ENCODE results near the gene NAT10.

The NAT10 gene

GRCh38 chr11:34160049-34160721 is 54.8 kb downstream of the NAT10 start:
- Histone ChIP-seq H3K4me3 (ENCODE audit: extremely low read depth, insufficient read depth, low read length, poor library complexity, severe bottlenecking) (no peak overlapping the region), H3K36me3 (ENCODE audit: control insufficient read depth, insufficient read depth, low read length) (peaks cover 44% of the 10 kb centered on the region), H3K4me1 (ENCODE audit: control insufficient read depth, insufficient read depth, low read length, poor library complexity, severe bottlenecking) (peaks cover 7% of the 10 kb centered on the region), H3K27ac (ENCODE audit: low read depth, low read length, severe bottlenecking) (no peak overlapping the region), H3K9me3 (ENCODE audit: control insufficient read depth, low read length) (no peaks in the 10 kb centered on the region)
- WGBS, 2 experiments (ENCODE audit: insufficient coverage in 2 of 2) = 94 to 96% methylated on average over 13 to 14 of the region's 22 CpGs

- Histone ChIP-seq H3K4me1 (ENCODE audit: control insufficient read depth, insufficient read depth, low read length, poor library complexity, severe bottlenecking) (peaks cover 7% of the 10 kb centered on the region), H3K36me3 (ENCODE audit: control insufficient read depth, insufficient read depth, low read length) (peaks cover 38% of the 10 kb centered on the region), H3K27ac (ENCODE audit: low read depth, low read length, severe bottlenecking) (no peak overlapping the region), H3K4me3 (ENCODE audit: extremely low read depth, insufficient read depth, low read length, poor library complexity, severe bottlenecking) (no peak overlapping the region), H3K9me3 (ENCODE audit: control insufficient read depth, low read length) (no peaks in the 10 kb centered on the region)
- 98 to 99% methylated on average over 14 to 18 of the region's 18 CpGs for WGBS, 2 experiments (ENCODE audit: insufficient coverage in 2 of 2)
Measured at GRCh38 chr11:34160791-34161190, 55.4 kb downstream of the NAT10 start.

- 90 to 96% methylated on average over 6 of the region's 6 CpGs for WGBS, 2 experiments (ENCODE audit: insufficient coverage in 2 of 2)
- Histone ChIP-seq H3K27ac (ENCODE audit: low read depth, low read length, severe bottlenecking) (no peak overlapping the region), H3K4me1 (ENCODE audit: control insufficient read depth, insufficient read depth, low read length, poor library complexity, severe bottlenecking) (peaks cover 7% of the 10 kb centered on the region), H3K4me3 (ENCODE audit: extremely low read depth, insufficient read depth, low read length, poor library complexity, severe bottlenecking) (no peak overlapping the region), H3K9me3 (ENCODE audit: control insufficient read depth, low read length) (no peaks in the 10 kb centered on the region), H3K36me3 (ENCODE audit: control insufficient read depth, insufficient read depth, low read length) (peaks cover 40% of the 10 kb centered on the region)
Measured at GRCh38 chr11:34161361-34161760, 55.9 kb downstream of the NAT10 start.

- Histone ChIP-seq H3K36me3 (ENCODE audit: control insufficient read depth, insufficient read depth, low read length) (peaks cover 46% of the 10 kb centered on the region), H3K27ac (ENCODE audit: low read depth, low read length, severe bottlenecking) (no peak overlapping the region), H3K4me1 (ENCODE audit: control insufficient read depth, insufficient read depth, low read length, poor library complexity, severe bottlenecking) (peaks cover 7% of the 10 kb centered on the region), H3K9me3 (ENCODE audit: control insufficient read depth, low read length) (no peaks in the 10 kb centered on the region), H3K4me3 (ENCODE audit: extremely low read depth, insufficient read depth, low read length, poor library complexity, severe bottlenecking) (no peak overlapping the region)
- WGBS, 2 experiments (ENCODE audit: insufficient coverage in 2 of 2) = 93 to 94% methylated on average over 14 to 17 of the region's 18 CpGs
Measured at GRCh38 chr11:34161812-34162492, 56.5 kb downstream of the NAT10 start.

- no peaks in the 10 kb centered on the region for H3K9me3 ChIP-seq (ENCODE audit: control insufficient read depth, low read length)
- H3K36me3 ChIP-seq (ENCODE audit: control insufficient read depth, insufficient read depth, low read length) = peaks cover 47% of the 10 kb centered on the region
- H3K4me1 ChIP-seq (ENCODE audit: control insufficient read depth, insufficient read depth, low read length, poor library complexity, severe bottlenecking) = peaks cover 7% of the 10 kb centered on the region
- WGBS, 2 experiments (ENCODE audit: insufficient coverage in 2 of 2) = 95 to 97% methylated on average over 14 to 15 of the region's 17 CpGs
- H3K27ac ChIP-seq (ENCODE audit: low read depth, low read length, severe bottlenecking) = no peak overlapping the region
- no peak overlapping the region for H3K4me3 ChIP-seq (ENCODE audit: extremely low read depth, insufficient read depth, low read length, poor library complexity, severe bottlenecking)
Measured at GRCh38 chr11:34162493-34162820, 57.0 kb downstream of the NAT10 start.

GRCh38 chr11:34162856-34163255 is 57.4 kb downstream of the NAT10 start:
- H3K9me3 ChIP-seq (ENCODE audit: control insufficient read depth, low read length) = no peaks in the 10 kb centered on the region
- no peak overlapping the region for H3K4me3 ChIP-seq (ENCODE audit: extremely low read depth, insufficient read depth, low read length, poor library complexity, severe bottlenecking)
- 88 to 96% methylated on average over 5 to 6 of the region's 7 CpGs for WGBS, 2 experiments (ENCODE audit: insufficient coverage in 2 of 2)
- no peak overlapping the region for H3K27ac ChIP-seq (ENCODE audit: low read depth, low read length, severe bottlenecking)
- peaks cover 7% of the 10 kb centered on the region for H3K4me1 ChIP-seq (ENCODE audit: control insufficient read depth, insufficient read depth, low read length, poor library complexity, severe bottlenecking)
- H3K36me3 ChIP-seq (ENCODE audit: control insufficient read depth, insufficient read depth, low read length) = peaks cover 47% of the 10 kb centered on the region

- Histone ChIP-seq H3K9me3 (ENCODE audit: control insufficient read depth, low read length) (no peaks in the 10 kb centered on the region), H3K4me1 (ENCODE audit: control insufficient read depth, insufficient read depth, low read length, poor library complexity, severe bottlenecking) (peaks cover 15% of the 10 kb centered on the region), H3K27ac (ENCODE audit: low read depth, low read length, severe bottlenecking) (no peak overlapping the region), H3K36me3 (ENCODE audit: control insufficient read depth, insufficient read depth, low read length) (peaks cover 41% of the 10 kb centered on the region), H3K4me3 (ENCODE audit: extremely low read depth, insufficient read depth, low read length, poor library complexity, severe bottlenecking) (no peak overlapping the region)
- WGBS, 2 experiments (ENCODE audit: insufficient coverage in 2 of 2) = 95 to 96% methylated on average over 13 of the region's 13 CpGs
Measured at GRCh38 chr11:34165121-34165520, 59.7 kb downstream of the NAT10 start.

- WGBS, 2 experiments (ENCODE audit: insufficient coverage in 2 of 2) = 88 to 90% methylated on average over 10 to 11 of the region's 12 CpGs
- Histone ChIP-seq H3K27ac (ENCODE audit: low read depth, low read length, severe bottlenecking) (no peak overlapping the region), H3K9me3 (ENCODE audit: control insufficient read depth, low read length) (no peaks in the 10 kb centered on the region), H3K4me3 (ENCODE audit: extremely low read depth, insufficient read depth, low read length, poor library complexity, severe bottlenecking) (no peak overlapping the region), H3K4me1 (ENCODE audit: control insufficient read depth, insufficient read depth, low read length, poor library complexity, severe bottlenecking) (peaks cover 15% of the 10 kb centered on the region), H3K36me3 (ENCODE audit: control insufficient read depth, insufficient read depth, low read length) (peaks cover 41% of the 10 kb centered on the region)
Measured at GRCh38 chr11:34165786-34166555, 60.5 kb downstream of the NAT10 start.

GRCh38 chr11:34166806-34167740 is 61.6 kb downstream of the NAT10 start:
- H3K9me3 ChIP-seq (ENCODE audit: control insufficient read depth, low read length) = no peaks in the 10 kb centered on the region
- H3K4me3 ChIP-seq (ENCODE audit: extremely low read depth, insufficient read depth, low read length, poor library complexity, severe bottlenecking) = no peak overlapping the region
- peaks cover 40% of the 10 kb centered on the region for H3K36me3 ChIP-seq (ENCODE audit: control insufficient read depth, insufficient read depth, low read length)
- H3K4me1 ChIP-seq (ENCODE audit: control insufficient read depth, insufficient read depth, low read length, poor library complexity, severe bottlenecking) = peaks cover 10% of the 10 kb centered on the region
- no peak overlapping the region for H3K27ac ChIP-seq (ENCODE audit: low read depth, low read length, severe bottlenecking)
- WGBS, 2 experiments (ENCODE audit: insufficient coverage in 2 of 2) = 93 to 95% methylated on average over 14 to 16 of the region's 16 CpGs

GRCh38 chr11:34167961-34168360 is 62.5 kb downstream of the NAT10 start:
- Histone ChIP-seq H3K4me1 (ENCODE audit: control insufficient read depth, insufficient read depth, low read length, poor library complexity, severe bottlenecking) (peaks cover 8% of the 10 kb centered on the region), H3K4me3 (ENCODE audit: extremely low read depth, insufficient read depth, low read length, poor library complexity, severe bottlenecking) (no peak overlapping the region), H3K9me3 (ENCODE audit: control insufficient read depth, low read length) (no peaks in the 10 kb centered on the region), H3K36me3 (ENCODE audit: control insufficient read depth, insufficient read depth, low read length) (peaks cover 36% of the 10 kb centered on the region), H3K27ac (ENCODE audit: low read depth, low read length, severe bottlenecking) (no peak overlapping the region)
- WGBS, 2 experiments (ENCODE audit: insufficient coverage in 2 of 2) = 90 to 97% methylated on average over 6 to 9 of the region's 9 CpGs

Measured in mesodermal cell (in vitro differentiated cells).